Head of caudate nucleus (tissue), 42 donors: Measurements from ENCODE around the gene CAPN8.

Experiments
- DNase-seq, 42 donors: peaks; one replicate each; pipeline versions ENCODE4 v3.0.0 to v3.0.0-alpha.2; 2020 to 2021; ENCODE audit warnings: mixed read lengths in 7 of 42
- intact Hi-C: fragments of 100-400 bp; cut with DNase I; formaldehyde crosslinking; loops from one replicate; pipeline ENCODE4 v1.15.0; 2022

The CAPN8 gene

DNA sequence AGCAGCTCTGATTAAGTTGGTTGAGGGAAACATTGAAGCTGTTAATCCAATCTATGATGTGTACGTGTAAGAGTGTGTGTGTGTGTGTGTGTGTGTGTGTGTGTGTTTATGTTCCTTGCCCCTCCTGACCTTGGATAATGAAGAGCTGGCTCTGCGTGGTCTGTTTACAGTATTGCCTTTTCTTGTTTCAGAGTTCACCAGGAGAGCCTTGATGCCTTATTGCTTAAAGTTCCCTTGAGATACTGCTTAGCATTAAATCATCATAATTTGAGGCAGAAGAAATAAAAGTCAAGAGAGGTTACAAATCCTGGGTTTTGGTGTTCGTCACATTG is 36.4 kb downstream of the CAPN8 start:
- no peak for DNase-seq
- intact Hi-C loops: no loop called here

DNA sequence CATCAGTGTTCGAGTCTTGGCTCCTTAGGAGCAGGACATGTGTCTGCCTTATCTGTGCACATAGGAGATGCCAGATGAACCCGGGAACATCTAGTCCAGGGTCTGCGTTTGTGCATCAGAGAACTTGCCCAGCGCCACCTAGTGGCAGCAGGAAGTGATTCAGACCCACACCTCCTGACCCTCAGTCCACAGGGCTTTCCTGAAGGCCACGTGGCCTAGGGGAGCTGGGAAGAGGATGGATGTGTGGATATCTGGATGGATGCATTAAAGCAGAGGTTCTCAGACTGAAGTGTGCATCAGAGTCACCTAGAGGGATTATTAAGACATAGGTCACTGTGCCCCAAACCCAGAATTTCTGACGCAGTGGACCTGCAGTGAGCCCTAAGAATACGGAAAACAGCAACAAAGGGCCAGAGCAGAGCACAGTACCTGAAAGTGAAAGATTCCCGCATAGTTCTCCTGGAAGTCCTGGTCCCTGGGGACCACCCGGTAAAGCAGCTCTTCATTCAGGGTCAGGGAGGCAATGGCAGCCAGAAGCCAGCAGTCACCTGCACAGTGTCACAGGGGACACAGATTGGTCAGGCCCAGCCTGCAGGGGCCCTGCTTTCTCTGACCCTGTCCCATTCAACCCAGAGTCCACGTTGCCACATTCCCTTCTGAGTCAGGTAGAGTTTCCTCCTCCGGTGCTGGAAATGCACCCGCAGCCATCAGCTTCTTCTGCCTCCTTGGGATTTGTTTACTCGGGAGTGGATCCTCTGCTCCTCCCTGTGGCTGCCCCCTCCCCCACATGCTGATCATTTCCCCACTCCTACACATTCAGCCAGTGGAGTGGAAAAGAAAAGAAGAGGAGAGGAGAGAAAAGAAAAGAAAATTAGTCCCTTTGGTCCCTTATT is 37.0 kb downstream of the CAPN8 start:
- intact Hi-C loops: no loop called here
- peak in 40 of 42 donors; percentile 14 to 76 (median 47) for DNase-seq

DNA sequence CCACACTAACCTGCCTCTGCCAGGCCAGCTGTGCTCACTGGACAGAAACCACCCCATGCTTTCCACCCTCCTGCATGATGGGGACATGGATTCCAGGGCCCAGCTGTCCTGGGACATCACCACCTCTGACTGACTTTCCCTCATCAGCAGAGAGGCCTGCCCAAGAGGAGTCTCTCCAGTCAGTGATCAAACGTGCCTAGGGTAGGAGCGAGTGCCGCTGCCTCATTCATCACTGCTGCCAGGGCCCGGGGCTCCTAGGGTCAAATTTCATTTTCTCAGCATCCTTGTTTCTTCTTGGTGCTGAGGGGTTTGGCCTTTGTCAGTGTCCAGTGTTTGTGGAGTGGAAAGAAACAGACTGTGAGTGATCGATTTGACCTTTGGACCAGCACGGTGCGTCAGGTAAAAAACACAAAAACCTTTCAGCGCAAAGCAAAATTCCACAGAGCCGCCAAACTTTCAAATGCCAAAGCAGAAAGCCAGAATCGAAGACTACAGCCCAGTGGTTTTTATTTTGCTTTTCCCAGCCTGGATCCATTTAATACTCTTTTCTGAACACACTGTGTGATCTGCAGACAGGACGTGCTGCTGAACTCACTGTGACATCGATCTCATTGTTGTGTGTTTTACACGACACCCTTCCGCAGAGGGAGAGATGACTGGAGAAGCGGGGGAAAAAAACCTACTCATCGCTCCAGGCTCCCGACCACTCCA is 43.2 kb downstream of the CAPN8 start:
- no peak for DNase-seq

DNA sequence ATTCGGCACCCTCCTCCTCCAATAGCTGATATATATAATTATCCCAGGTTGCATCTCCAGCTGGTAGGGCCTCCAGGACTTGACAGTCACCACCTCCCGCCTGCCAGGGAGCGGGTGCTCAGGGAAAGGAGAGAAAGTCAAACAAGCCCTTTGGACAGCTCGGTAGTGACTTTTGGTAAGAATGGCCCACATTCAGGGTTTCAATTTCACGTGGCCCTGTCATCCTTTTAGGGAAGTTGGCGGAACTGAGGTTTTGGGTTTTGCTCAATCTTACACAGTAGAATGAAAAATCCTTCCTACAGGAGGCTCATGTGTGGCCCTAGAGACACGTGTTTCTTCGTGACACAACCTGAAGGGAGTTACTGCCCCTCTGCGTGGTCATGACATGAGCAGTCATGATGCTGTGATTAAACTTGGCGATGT is 44.2 kb downstream of the CAPN8 start:
- intact Hi-C loops: no loop called here
- DNase-seq: peak in 19 of 42 donors; percentile 12 to 61 (median 29)

More for the DNA sequence above, 43.2 kb downstream of the CAPN8 start:
- intact Hi-C loops: no loop called here

DNA sequence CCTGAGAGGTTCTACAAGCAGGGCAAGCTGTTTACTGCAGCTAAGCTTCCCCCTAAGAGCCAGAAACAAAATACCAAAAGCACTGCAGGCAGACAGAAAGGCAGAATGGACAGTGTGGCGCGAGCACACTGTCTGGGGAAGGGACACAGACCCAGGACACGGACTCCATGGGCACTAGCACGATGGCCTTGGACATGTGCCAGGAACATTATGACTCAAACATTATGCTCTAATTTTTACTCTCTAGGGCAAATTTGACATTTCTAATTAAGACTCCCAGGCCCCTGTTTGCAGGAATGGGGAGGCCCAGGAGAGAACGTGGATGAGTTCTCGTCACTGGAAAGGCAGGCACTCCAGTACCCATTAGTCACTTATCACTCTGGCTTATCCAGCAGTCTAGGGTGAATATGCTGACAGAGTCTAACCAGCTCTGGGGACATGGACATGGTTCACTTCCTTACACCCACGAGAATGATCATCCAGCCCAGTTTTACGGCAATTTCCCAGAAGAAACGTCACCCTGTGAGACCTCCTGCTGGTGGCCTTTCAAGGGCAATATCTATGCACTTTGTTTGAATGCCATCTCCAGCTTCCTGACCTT is 45.1 kb downstream of the CAPN8 start:
- peak in 5 of 42 donors; percentile 7 to 25 (median 8) for DNase-seq
- intact Hi-C loops: no loop called here

DNA sequence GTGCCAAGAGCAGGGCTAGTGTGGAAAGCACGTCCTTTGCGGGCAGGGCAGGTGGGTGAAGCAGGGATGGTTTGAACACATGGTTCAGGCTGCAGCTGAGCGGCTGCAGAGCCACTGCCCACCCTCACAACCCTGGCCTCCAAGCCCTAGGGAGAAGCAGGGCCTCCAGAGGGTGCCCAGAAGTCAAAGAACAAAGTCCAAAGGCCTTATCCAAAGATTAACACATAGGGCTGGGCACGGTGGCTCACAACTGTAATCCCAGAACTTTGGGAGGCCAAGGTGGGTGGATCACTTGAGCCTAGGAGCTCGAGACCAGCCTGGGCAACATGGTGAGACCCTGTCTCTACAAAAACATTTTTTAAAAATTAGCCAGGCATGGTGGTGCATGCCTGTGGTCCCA is 46.8 kb downstream of the CAPN8 start:
- intact Hi-C loops: no loop called here
- no peak for DNase-seq

DNA sequence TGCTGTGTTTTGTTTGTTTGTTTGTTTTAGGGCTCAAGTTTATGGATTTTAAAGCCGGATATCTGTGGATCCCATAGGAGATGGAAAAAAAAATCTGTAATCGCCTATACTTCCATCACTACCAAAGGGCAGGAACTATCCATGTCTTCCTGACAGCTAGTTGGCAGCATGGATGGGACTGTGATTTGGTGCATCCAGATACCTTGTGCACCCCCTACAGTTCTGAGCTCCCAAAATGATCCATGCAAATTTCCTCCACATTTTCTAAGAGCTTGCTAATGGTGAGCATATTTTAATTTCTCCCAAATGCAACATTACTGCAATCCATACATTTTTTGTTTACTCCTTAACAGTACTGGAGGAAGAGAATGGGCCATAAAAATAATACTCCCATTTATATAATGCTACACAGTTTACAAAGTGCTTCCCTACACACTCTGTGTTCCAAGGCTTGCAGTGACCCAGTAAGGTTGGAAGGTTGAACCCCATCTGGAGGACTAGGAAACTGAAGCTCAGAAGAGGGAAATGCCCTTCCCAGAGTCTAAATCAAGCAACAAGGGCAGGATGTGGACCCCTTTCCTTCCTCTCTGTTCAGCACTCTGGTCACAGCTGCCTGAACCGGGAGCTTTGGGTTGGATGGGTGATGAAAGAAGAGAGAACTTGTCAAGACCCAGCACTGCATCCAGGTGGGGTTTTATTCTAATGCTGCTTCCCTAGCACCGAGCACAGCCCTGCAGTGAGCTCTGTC is 48.0 kb downstream of the CAPN8 start:
- intact Hi-C loops: no loop called here
- peak in 4 of 42 donors; percentile 15 to 46 (median 27) for DNase-seq

DNA sequence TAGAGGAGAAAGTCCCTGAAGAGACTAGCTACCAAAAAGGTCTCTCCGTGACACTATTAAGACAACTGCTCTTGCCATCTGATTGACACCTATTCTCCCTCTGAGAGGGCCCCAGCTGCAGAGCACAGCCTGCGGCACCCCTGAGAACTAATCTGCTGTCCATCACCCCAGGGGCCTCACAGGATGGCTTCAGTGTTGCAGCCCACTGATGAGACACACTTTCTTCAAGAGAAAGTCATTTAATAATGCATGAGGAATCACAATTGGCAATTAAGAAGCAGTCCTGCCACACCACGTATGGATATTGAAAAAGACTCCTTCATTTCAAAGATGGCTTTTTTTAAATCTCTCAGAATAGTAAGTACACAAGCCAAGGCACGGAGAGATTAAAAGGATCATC is 48.9 kb downstream of the CAPN8 start:
- no peak for DNase-seq
- intact Hi-C loops: no loop called here

DNA sequence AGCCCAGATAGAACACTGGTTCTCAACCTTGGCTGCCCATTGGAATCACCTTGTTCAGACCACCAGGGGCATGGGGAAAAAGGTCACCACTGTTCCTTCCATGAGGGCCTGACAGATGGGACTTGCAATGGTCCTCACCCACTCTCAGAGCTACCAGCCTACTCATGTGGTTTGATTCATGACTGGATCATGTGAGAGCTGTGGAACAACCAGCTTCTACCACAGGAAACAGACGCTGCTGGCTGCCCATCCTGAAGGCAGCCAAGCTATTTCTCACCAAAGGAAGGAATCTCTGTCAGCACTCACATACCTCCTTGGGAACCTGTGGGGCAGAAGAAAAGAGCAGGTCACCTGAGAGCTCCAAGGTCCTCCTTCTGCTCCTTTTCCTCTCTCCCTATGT is 53.6 kb downstream of the CAPN8 start:
- intact Hi-C loops: no loop called here
- peak in 4 of 42 donors; percentile 21 to 46 (median 30) for DNase-seq

DNA sequence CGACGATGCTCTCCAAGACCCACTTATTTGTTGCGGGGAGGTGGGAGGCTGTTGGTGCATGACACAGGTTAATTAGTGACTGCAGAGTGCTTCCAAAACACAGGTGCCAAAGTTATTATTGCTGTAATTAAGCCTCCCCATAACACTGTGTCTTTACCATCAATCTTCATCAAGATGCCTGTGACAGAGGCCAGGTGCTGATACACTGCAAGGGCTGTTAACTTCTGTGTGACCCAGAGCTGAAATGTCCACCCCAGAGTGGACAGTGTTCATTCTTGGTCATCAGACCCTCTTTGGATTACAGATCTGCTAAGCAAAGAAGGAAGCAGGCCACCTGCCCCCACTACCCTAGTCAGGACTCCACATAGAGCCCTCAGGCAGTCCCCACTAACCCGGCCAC is 55.5 kb downstream of the CAPN8 start:
- DNase-seq: no peak

DNA sequence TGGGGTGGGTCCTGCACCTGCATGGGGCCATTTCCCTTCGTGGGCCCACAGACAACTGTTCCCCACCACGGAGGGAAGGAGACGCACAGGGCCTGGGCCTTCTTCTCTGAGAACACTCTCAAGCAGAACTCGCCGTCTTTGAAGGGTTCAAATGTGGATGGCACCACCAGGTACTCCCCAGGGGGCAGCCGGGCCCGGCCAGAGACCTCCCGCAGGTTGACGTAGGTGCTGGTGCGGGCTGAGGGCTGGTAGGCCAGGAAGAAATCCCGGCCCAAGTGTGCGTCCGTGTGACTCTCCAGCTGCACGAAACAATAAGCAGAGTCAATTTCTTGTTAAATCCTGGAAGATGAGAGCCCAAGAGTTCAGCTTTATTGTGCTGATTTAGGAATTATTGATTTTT is 56.4 kb downstream of the CAPN8 start:
- intact Hi-C loops: no loop called here
- no peak for DNase-seq

More for the DNA sequence above, 55.5 kb downstream of the CAPN8 start:
- intact Hi-C loops: no loop called here

DNA sequence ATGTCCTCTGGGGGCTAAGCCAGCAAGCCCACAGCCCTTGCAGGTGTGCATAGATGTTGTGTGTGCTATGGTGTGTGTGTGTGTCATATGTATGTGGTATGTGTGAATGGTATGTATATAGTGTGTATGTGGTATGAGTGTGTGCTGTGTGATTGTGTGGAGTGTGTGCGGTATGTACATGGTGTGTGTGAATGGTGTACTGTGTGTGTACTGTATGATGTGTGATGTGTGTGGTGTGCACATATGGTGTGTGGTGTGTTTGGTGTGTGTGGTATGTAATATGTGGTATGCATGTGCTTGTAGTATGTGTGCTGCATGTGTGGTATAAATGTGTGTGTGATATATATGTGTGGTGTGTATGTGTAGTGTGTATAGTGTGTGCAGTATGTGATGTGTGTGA is 107.0 kb downstream of the CAPN8 start:
- intact Hi-C loops: no loop called here
- DNase-seq: no peak

DNA sequence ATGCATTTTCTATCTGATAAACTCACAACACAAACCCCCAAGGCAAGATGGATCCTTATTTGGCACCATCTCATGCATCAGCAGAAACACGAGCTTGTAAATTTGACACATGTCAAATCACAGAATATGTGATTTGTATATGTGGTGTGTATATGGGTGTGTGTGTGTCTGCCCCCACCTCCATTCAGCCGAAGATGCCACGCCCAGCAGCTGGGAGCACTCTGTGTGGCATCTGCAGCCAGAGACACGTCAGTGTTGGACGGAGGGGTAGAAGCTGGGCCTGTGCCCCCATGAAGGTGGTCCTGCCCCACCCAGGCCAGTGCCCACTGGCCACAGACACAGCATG is 108.4 kb downstream of the CAPN8 start:
- intact Hi-C loops: no loop called here

DNA sequence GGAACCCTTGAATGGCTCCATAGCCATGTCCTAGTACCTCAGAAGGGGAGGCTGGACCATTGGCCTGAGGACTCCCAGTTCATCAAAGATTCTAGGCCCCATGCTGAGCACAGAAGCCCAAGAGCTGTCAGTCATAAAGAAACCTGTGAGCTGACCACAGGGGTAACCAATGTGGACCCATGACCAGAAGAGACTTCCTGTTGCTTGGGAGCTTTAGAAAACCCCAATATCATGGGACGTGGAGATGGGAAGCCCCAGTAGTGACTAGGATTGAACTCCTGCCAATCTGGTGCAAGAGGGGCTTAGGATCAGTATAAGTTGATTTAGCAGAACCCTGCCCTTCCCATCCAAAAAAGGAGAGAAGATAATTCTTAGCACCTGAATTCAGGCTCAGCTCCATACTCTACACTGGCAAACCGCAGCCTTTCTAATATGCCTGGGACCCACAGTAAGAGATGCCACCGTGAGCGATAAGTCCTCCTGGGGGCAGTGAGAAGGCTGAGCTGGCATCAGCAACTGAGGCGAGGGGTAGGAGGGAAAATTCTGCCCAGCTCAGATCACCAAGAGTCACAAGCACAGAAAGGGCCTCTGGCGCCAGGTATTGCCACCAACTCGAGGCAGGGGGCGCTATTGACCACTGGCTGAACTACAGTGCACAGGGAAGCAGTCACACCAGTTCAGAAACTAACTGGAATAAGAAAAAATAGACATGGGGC is 108.9 kb downstream of the CAPN8 start:
- peak in 12 of 42 donors; percentile 7 to 51 (median 20) for DNase-seq

More for the DNA sequence above, 108.4 kb downstream of the CAPN8 start:
- DNase-seq: no peak

DNA sequence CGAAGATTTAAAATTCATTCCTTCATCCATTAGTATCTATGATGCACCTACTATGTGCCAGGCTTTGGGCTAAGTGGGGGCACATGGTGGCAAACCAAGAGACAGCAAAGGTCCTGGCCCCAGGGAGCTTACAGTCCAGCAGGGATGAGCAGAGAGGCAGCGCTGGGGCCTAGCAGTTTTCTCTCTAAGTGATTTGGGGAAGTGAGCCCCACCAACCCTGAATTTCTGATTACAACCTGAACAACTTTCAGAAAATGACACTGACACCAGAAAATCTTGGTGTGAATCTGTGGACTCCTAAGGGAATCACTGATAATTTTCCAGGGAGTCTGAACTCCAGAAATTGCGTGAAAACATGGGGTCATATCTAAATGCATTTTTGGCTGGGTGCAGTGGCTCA is 111.5 kb downstream of the CAPN8 start:
- intact Hi-C loops: no loop called here
- DNase-seq: no peak

More for the DNA sequence above, 108.9 kb downstream of the CAPN8 start:
- intact Hi-C loops: no loop called here

DNA sequence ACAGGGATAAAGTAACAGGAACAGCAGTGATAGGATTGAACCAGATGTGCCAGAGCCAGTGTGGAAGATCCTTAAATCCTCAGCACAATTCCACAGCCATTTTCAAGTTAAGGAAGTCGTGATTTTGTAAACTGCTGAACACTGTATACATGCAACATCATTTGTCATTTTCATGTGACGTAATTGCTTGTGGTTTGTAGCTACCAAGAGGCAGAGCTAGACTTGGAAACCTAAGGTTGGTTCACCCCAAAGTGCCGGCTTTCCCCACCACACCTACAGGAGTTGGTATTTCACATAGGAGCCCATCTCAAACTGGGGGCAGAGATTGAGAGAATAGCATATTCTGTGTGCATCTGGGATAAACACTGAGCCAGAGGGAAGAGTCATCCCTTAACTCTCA is 113.9 kb downstream of the CAPN8 start:
- intact Hi-C loops: no loop called here
- no peak for DNase-seq

DNA sequence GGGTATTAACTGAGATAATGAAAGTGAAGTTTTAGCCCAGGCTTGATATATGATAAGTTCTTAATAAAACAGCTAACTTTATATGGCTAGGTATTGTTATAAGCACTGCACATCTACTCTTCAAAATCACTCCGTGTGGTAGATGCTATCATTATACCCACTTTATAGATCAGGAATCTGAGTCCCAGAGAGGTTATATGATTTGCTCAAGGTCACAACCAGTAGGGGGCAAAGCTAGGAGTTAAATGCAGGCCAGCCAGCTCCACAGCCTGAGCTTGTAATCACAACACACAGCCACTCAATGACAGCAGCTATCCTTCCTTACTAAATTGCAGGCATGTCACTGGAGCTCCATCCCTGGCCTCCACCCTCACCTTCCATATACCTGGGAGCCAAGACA is 115.8 kb downstream of the CAPN8 start:
- intact Hi-C loops: no loop called here
- DNase-seq: no peak

DNA sequence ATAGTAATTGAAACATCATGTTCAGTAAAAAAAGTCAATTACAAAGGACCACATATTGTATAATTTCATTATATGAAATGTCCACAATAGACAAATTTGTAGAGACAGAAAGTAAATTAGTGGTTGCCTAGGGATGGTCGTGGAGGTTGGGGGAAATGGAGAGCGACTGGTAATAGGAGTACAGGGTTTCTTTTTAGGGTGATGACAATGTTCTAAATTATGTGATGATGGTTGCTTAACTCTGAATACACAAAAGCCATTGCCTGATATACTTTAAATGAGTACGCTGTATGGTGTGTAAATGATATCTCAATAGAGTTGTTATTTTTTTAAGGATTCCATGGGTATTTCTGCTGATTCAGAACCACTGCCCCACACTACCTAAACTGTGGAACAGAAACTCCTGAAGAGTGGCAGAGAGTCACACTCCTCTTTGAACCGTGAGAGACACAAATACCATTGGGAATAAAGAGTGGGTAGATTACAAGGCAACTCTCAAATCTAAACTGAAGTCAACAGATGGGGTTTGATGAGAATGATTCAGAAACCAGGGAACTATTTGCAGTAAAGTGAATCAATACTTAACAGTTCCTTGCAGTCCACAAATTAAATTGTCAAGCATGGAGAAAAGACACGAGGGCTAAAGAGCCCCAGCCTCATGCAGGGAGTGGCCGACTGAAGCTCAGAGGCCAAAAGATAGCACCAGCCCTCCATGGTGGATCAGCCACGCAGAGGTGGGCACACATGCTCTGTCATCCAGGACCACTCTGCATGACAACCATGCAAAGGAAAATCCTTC is 118.0 kb downstream of the CAPN8 start:
- intact Hi-C loops: no loop called here
- no peak for DNase-seq
